CD4-positive, alpha-beta T cell treated with Interleukin-12 subunit alpha and Interleukin-12 subunit beta, for 1 hour (primary cell): ENCODE data around the gene IPO7.

Experiments
- DNase-seq: peaks from one replicate; pipeline ENCODE4 v3.0.0-alpha.2; 2020

IPO7 gene

GRCh38 chr11:9495803-9496514 lies 111.5 kb downstream of the IPO7 start:
- no peak for DNase-seq
